OCI-LY1 (cell line): ENCODE results near the gene KLHDC9.

Experiments
- EZH2 ChIP-seq: fragments of 200-600 bp; sonication (generic), shearing (Covaris generic); IDR thresholded peaks from 2 replicates; pipeline ENCODE4 v1.8.0; 2017; ENCODE audit warnings: borderline replicate concordance, mixed run types, mild to moderate bottlenecking, antibody characterized with exemption, low read length, moderate library complexity, mixed read lengths
- TF ChIP-seq, protein P1 (sequence below): fragments of 200-600 bp; sonication (generic), shearing (Covaris generic); IDR thresholded peaks from 2 replicates; pipeline ENCODE4 v1.5.1; 2017; ENCODE audit warnings: mild to moderate bottlenecking, antibody characterized with exemption, low read length, moderate library complexity, mixed read lengths

DNA sequence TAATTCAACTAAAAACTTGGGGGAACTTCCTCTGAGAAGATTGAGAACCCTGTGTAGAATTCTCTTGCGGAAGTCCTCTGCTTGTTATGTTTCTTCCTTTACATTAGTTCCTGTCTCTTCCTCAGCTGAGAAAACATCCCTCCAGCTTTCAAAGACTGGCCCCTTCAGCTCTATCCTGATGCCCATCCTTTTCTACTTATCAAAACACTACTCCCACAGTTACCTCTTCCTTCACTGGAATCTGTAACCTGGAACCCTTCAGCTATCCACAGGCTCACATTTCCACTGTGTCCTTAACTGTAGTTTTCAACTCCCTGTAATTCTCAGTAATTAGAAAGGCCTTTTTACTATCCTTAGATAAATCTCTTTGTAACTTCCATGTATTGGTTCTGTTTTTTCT lies 40.3 kb downstream of the KLHDC9 start:
- TF ChIP-seq, protein P1, sequence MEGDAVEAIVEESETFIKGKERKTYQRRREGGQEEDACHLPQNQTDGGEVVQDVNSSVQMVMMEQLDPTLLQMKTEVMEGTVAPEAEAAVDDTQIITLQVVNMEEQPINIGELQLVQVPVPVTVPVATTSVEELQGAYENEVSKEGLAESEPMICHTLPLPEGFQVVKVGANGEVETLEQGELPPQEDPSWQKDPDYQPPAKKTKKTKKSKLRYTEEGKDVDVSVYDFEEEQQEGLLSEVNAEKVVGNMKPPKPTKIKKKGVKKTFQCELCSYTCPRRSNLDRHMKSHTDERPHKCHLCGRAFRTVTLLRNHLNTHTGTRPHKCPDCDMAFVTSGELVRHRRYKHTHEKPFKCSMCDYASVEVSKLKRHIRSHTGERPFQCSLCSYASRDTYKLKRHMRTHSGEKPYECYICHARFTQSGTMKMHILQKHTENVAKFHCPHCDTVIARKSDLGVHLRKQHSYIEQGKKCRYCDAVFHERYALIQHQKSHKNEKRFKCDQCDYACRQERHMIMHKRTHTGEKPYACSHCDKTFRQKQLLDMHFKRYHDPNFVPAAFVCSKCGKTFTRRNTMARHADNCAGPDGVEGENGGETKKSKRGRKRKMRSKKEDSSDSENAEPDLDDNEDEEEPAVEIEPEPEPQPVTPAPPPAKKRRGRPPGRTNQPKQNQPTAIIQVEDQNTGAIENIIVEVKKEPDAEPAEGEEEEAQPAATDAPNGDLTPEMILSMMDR, result no peak
- TF ChIP-seq EZH2, result no peak
